Activated CD4-positive, alpha-beta T cell treated with anti-CD3 and anti-CD28 coated beads, Interleukin-2, amount 50 U/mL, for 24 hours (primary cell): ENCODE measurements around the gene TMEM38A.

Source experiments
- DNase-seq, 2 donors: peaks; one replicate each; pipeline ENCODE4 v3.0.0-alpha.2; 2020; ENCODE audit warnings: low read depth in 1 of 2, low spot score in 1 of 2

The TMEM38A gene

GRCh38 chr19:16660763-16661479 lies at the start of gene TMEM38A:
TMEM38A (plus strand) TSS chr19:16661139; CDS start chr19:16661218, 79 bp downstream.
- DNase-seq = peak in 1 of 2 donors; percentile 7

- DNase-seq = no peak
Observed at GRCh38 chr19:16612636-16613035, 48.3 kb upstream of the TMEM38A start.

- no peak for DNase-seq
Observed at GRCh38 chr19:16613841-16614240, 47.1 kb upstream of the TMEM38A start.

- no peak for DNase-seq
Observed at GRCh38 chr19:16614941-16615340, 46.0 kb upstream of the TMEM38A start.

GRCh38 chr19:16615808-16616207 lies 45.1 kb upstream of the TMEM38A start:
- DNase-seq = no peak

- no peak for DNase-seq
Observed at GRCh38 chr19:16618248-16618647, 42.7 kb upstream of the TMEM38A start.

- DNase-seq = no peak
Observed at GRCh38 chr19:16619457-16619856, 41.5 kb upstream of the TMEM38A start.

- no peak for DNase-seq
Observed at GRCh38 chr19:16620018-16620417, 40.9 kb upstream of the TMEM38A start.

GRCh38 chr19:16620584-16620983 lies 40.4 kb upstream of the TMEM38A start:
- no peak for DNase-seq

GRCh38 chr19:16621165-16621800 lies 39.7 kb upstream of the TMEM38A start:
- DNase-seq = no peak

GRCh38 chr19:16623066-16623465 lies 37.9 kb upstream of the TMEM38A start:
- DNase-seq = no peak

- no peak for DNase-seq
Observed at GRCh38 chr19:16623576-16623975, 37.4 kb upstream of the TMEM38A start.

- no peak for DNase-seq
Observed at GRCh38 chr19:16624236-16624635, 36.7 kb upstream of the TMEM38A start.

- DNase-seq = no peak
Observed at GRCh38 chr19:16625163-16625958, 35.6 kb upstream of the TMEM38A start.

GRCh38 chr19:16626796-16627192 lies 34.1 kb upstream of the TMEM38A start:
- no peak for DNase-seq

GRCh38 chr19:16627193-16627927 lies 33.6 kb upstream of the TMEM38A start:
- DNase-seq = peak in 1 of 2 donors; percentile 2

- no peak for DNase-seq
Observed at GRCh38 chr19:16627928-16628182, 33.1 kb upstream of the TMEM38A start.

GRCh38 chr19:16628183-16628983 lies 32.6 kb upstream of the TMEM38A start, which contains the start of gene MED26:
MED26 (minus strand) TSS chr19:16628204; CDS start chr19:16627943, 261 bp downstream.
- peak; percentile 91 to 93 for DNase-seq

- DNase-seq = no peak
Observed at GRCh38 chr19:16628984-16629691, 31.8 kb upstream of the TMEM38A start.

- no peak for DNase-seq
Observed at GRCh38 chr19:16631465-16631864, 29.5 kb upstream of the TMEM38A start.
